ENCODE results near the gene ZBTB20.

The ZBTB20 gene

DNA sequence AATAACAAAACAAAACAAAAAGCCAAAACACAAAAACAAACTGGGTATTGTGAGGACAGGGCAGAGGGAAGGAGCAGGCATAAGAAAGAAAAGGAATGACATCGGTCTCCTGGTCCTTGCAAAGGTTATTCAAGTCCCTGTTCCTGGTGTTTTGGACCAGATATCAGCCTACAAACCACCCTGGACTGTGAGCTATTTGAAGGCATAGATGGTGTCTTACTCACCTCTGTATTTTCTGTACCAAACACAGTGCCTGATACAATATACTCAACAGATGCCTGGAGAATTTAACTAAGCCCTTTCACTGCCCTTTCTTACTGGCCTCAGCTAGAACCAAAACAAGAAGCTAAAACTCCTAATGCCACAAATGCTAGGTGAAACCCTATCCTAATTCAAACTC is 656.3 kb downstream of the ZBTB20 start:
- CTCF ChIA-PET, result interaction anchor here (0.6 kb wide), 1 partner anchor 676 kb away, joined by 3 read pairs; no protein-coding TSS in a partner anchor
- POLR2A ChIA-PET (ENCODE audit: low non-redundant PET), result no interaction called here
- TF ChIP-seq, protein P1, sequence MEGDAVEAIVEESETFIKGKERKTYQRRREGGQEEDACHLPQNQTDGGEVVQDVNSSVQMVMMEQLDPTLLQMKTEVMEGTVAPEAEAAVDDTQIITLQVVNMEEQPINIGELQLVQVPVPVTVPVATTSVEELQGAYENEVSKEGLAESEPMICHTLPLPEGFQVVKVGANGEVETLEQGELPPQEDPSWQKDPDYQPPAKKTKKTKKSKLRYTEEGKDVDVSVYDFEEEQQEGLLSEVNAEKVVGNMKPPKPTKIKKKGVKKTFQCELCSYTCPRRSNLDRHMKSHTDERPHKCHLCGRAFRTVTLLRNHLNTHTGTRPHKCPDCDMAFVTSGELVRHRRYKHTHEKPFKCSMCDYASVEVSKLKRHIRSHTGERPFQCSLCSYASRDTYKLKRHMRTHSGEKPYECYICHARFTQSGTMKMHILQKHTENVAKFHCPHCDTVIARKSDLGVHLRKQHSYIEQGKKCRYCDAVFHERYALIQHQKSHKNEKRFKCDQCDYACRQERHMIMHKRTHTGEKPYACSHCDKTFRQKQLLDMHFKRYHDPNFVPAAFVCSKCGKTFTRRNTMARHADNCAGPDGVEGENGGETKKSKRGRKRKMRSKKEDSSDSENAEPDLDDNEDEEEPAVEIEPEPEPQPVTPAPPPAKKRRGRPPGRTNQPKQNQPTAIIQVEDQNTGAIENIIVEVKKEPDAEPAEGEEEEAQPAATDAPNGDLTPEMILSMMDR (conservative IDR thresholded peaks at IDR 0.05; ENCODE audit: low read depth), result no peak
- no peak overlapping the region for H3K27ac ChIP-seq
- no peak for DNase-seq (ENCODE audit: low spot score)

DNA sequence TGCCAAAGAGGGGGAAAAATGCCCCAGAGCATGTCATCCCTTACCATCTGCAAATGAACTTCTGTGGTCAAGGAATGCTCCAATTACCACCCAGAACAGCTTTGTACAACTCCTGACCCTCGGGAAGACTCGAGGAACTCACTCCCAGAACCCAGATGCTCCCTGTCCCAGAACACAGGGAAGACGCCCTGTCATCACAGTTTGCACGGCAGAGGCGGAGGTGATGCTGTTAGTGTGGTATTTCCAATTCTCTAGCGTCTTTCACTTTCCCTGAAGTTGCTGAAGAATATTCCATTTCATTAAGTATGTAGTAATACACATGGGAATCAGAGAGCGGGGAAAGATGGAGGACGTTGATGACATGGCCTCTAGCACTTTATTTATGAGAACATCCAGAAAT is 659.6 kb downstream of the ZBTB20 start:
- H3K27ac ChIP-seq, result no peak overlapping the region
- TF ChIP-seq, protein P1 (conservative IDR thresholded peaks at IDR 0.05; ENCODE audit: low read depth), result no peak
- no peak for DNase-seq (ENCODE audit: low spot score)
- ChIA-PET POLR2A (ENCODE audit: low non-redundant PET) (no interaction called here), CTCF (no interaction called here)

DNA sequence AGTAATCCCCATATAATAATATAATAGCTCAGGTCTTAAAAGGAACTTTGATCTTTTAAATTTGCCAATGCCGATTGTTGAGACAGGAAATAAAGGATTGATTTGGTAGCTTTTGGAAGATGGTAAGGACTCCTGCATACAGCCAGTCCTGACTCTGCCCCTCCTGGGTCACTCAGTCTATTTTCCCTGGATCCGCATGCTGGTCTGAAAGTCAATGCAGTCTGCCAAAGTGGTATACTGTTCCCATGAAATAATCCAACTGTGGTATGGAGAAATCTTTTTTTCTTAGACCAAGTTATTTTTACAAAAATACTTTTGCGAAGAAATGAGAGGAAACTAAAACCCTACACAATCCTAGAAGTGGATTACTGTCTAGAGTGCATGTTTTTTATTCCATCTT is 662.2 kb downstream of the ZBTB20 start:
- CTCF ChIA-PET, result interaction anchor here (0.7 kb wide), 1 partner anchor 603 kb away, joined by 4 read pairs; no protein-coding TSS in a partner anchor
- H3K27ac ChIP-seq, result no peak overlapping the region
- TF ChIP-seq, protein P1 (conservative IDR thresholded peaks at IDR 0.05; ENCODE audit: low read depth), result no peak
- DNase-seq (ENCODE audit: low spot score), result no peak
- POLR2A ChIA-PET (ENCODE audit: low non-redundant PET), result no interaction called here

DNA sequence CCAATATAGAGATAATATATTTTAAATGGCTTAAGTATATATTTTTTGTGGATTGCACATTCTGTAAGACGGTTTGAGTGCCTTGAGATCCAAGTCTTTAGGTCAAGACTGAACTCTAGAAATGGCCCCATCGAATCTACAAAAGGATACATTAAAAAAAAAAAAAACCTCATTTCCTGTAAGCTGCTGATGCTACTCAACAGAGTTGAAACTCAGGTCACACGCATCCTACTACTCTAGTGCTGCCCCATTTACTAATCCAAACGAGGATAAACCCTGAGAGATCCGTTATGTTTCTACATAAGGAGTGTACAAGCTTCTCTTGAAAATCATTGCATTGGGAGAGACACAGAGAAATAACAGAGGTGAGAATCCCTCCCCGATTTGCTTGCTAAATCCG is 666.0 kb downstream of the ZBTB20 start:
- no peak for DNase-seq (ENCODE audit: low spot score)
- no peak overlapping the region for H3K27ac ChIP-seq
- ChIA-PET CTCF (no interaction called here), POLR2A (ENCODE audit: low non-redundant PET) (interaction anchor here (0.6 kb wide), 1 partner anchor 425 kb away, joined by 4 read pairs; no protein-coding TSS in a partner anchor)
- TF ChIP-seq, protein P1 (conservative IDR thresholded peaks at IDR 0.05; ENCODE audit: low read depth), result no peak

DNA sequence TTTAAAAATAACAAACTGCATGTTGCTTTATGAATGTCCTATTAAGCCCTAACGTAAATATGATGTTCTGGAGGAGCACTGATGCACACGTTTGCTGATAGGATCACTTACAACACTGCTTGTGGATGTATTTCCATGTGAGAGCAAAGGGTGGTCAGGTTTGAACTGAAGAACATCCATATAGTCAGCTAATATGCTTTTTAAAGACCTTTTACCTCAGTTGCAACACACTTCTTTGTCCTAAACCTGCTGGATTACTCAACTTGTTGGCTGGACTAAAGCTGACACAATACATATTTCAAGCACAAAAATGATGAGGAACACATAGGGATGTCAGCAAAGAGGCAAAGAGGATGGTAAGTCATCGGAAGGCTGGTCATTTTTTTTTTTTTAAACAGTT is 666.6 kb downstream of the ZBTB20 start:
- POLR2A ChIA-PET (ENCODE audit: low non-redundant PET), result no interaction called here
- TF ChIP-seq, protein P1 (conservative IDR thresholded peaks at IDR 0.05; ENCODE audit: low read depth), result no peak
- DNase-seq (ENCODE audit: low spot score), result no peak
- no peak overlapping the region for H3K27ac ChIP-seq
- CTCF ChIA-PET, result no interaction called here

DNA sequence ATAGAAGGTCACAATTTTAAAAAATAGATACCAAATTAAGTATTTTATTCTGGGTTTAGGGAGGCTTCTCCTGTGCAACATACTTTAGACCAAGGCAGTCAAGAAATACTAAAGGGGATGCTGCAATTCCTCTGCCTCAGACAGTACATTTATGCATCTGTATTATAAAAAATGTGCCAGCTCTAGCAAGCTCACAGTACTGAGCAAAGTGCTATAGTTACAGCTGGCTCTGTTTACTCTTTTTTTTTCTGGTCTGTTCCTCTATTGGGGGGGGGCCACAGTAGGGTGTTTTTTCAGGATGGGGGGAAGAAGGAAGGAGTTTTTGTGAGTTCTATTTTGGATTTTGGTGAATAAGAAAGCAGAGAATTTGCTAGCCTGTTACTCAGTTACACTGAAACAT is 668.3 kb downstream of the ZBTB20 start:
- H3K27ac ChIP-seq, result no peak overlapping the region
- ChIA-PET CTCF (interaction anchor here (0.5 kb wide), 1 partner anchor 130 kb away, joined by 3 read pairs; no protein-coding TSS in a partner anchor), POLR2A (ENCODE audit: low non-redundant PET) (no interaction called here)
- DNase-seq (ENCODE audit: low spot score), result no peak
- TF ChIP-seq, protein P1 (conservative IDR thresholded peaks at IDR 0.05; ENCODE audit: low read depth), result no peak

DNA sequence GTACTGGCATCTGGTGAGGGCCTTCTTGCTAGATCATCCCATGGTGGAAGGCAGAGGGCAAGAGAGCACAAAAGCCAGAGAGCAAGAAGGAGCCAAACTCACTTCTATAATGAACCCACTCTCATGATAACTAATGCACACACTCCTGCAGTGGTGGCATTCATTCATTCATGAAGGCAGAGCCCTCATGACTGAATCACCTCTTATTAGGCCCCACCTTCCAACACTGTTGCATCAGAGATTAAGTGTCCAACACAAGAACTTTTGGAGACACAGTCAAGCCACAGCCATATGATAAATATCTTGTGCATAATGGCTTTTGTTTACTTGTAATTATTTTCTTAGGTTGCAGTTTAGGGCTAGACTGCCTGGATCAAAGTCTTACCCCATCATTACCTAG is 670.6 kb downstream of the ZBTB20 start:
- CTCF ChIA-PET, result no interaction called here
- DNase-seq (ENCODE audit: low spot score), result no peak
- TF ChIP-seq, protein P1 (conservative IDR thresholded peaks at IDR 0.05; ENCODE audit: low read depth), result no peak
- no peak overlapping the region for H3K27ac ChIP-seq
- POLR2A ChIA-PET (ENCODE audit: low non-redundant PET), result no interaction called here

Measured in RWPE1 (cell line).